ENCODE results near the gene SDK1. TPM values are rescaled to one million over a fixed set of nuclear protein-coding genes. Genes with fewer than 3 reads are reported as not detected.

The SDK1 gene
- total RNA-seq, 1 donor from 2014 or later: 0.08 TPM

DNA sequence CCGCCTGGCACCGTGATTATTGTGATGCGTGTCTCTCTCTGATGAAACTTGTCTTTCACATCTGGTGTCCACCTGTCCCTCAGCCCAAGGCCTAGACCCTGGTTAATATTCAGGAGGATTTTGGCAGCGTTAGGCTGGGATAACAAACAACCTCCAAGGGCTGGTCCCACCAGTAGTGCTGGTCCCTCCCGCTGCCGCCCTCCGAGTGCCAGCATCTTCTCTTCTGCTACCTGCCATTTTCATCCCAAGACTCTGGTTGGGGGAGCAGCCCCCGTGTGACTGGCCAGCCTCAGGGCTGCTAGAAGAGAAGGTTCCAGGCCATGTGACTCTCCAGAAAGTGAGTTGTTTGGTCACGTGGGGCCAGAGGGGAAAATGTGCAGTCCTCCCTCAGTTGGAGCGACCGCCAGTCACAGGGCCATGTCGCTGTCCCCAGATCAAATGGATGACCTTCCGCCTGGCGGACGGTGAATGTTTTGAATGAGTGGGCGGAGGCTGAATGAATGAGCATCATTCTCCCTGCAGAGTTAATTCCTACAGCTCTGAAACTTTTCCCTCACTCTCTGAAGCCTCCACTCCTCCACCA, 901.2 kb downstream of the SDK1 start:
- Mint-ChIP-seq H3K4me1 (ENCODE audit: low read depth) (no peaks in the 10 kb centered on the region), H3K27ac (no peak overlapping the region), H3K36me3 (ENCODE audit: low read depth) (no peaks in the 10 kb centered on the region), H3K4me3 (no peak overlapping the region), H3K27me3 (ENCODE audit: insufficient read depth) (no peaks in the 10 kb centered on the region), H3K9me3 (no peaks in the 10 kb centered on the region)
- intact Hi-C loops (cut with micrococcal nuclease): no loop called here
- DNase-seq (ENCODE audit: low spot score): no peak

DNA sequence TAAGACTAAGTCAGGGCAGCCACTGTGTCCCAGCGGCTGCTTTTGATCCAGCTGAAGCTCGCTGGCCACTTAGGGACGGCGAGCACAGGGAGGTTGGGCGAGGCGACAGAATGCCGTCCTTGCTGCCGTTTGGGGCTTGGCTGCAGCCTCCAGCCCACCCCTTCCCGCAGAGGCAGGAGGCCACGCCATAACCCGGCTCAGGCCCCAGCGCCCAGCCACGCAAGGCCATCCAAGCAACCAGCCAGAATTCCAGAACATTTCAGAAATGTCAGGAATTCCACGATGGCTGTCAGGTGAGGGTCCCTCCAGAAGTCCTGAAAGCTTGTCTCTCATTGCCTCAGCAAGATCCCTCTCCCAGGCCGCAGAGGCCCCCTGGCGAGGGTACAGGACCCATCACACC, 901.9 kb downstream of the SDK1 start:
- DNase-seq (ENCODE audit: low spot score): no peak
- Mint-ChIP-seq H3K36me3 (ENCODE audit: low read depth) (no peaks in the 10 kb centered on the region), H3K4me1 (ENCODE audit: low read depth) (no peaks in the 10 kb centered on the region), H3K9me3 (no peaks in the 10 kb centered on the region), H3K4me3 (no peak overlapping the region), H3K27ac (no peak overlapping the region), H3K27me3 (ENCODE audit: insufficient read depth) (no peaks in the 10 kb centered on the region)
- intact Hi-C loops (cut with micrococcal nuclease): no loop called here

DNA sequence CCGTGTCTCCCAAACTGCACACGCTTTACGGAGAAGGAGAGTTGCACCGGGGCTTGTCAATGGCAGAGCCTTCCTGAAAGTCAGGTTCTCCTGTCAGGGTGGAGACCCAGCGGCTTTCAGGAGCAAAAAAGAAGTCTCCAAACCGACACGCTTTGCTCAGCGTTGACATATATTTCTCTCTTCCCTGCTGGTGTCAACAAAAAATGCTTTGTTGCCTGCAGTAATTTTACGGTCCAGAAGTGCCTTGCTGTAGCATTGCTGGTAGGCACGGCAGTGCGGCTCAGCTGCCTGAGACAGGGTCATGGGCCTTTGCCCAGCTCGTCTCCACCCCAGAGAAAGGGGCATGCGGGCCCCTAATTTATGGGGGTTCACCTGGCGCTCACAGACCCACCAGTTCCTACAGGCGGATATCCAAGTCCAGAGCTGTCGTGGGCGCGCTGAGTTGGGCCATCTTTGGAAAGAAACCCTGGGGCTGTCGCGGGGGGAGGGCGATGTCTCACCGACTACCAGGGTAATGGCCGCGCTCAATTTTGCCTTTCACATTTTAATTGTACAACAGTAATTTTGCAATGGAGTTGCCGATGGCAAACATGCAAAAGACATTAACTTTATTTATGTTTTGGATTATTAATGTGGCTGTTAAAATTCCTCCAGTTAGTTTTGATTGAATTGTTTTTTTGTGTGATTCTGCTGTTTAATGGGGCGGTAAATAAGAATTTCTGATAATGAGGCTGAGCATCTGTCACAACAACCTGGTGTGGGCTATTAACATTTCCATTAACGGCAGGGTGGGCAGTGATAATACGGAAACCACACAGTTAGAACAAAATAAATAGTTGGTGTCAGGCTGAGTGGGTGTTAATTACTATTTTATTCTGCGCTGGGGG, 902.8 kb downstream of the SDK1 start:
- no peaks in the 10 kb centered on the region for H3K36me3 Mint-ChIP-seq (ENCODE audit: low read depth)
- no peaks in the 10 kb centered on the region for H3K4me1 Mint-ChIP-seq (ENCODE audit: low read depth)
- no peak overlapping the region for H3K27ac Mint-ChIP-seq
- no peaks in the 10 kb centered on the region for H3K9me3 Mint-ChIP-seq
- intact Hi-C loops (cut with micrococcal nuclease): no loop called here
- no peak for DNase-seq (ENCODE audit: low spot score)
- H3K4me3 Mint-ChIP-seq: no peak overlapping the region
- no peaks in the 10 kb centered on the region for H3K27me3 Mint-ChIP-seq (ENCODE audit: insufficient read depth)

DNA sequence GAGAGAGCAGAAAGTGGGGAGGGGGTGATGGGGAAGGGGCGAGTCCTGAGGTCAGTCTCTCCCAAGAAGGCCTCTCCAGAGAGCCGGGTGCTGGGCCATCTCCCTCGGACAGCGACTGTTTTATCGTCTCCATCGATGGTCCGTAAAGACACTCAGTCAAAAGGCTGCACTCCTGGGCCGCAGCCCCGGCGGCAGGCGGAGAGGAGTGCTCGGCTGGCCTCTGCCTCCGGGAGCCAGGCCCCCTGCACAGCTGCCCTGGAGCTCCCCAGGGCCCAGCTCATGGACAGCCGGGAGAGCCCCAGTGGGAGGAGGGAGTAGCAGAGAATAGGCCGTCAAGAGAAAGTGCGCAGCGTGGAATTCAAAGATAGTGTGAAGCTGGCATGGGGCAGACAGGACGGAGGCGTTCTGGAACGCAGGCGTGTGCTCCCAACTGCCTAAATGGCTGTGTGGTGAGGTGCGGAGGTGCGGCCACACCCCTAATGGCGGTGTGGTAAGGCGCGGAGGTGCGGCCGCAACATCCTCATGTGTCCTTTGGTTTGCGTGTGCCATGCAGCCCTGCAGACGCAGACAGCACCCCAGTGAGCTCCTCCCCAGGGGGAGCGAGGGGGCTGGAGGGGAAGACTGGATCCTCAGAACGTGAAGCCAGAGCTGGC, 903.6 kb downstream of the SDK1 start:
- Mint-ChIP-seq H3K27me3 (ENCODE audit: insufficient read depth) (no peaks in the 10 kb centered on the region), H3K4me1 (ENCODE audit: low read depth) (no peaks in the 10 kb centered on the region), H3K4me3 (no peak overlapping the region), H3K9me3 (no peaks in the 10 kb centered on the region), H3K27ac (no peak overlapping the region), H3K36me3 (ENCODE audit: low read depth) (no peaks in the 10 kb centered on the region)
- DNase-seq (ENCODE audit: low spot score): no peak
- intact Hi-C loops (cut with micrococcal nuclease): no loop called here

DNA sequence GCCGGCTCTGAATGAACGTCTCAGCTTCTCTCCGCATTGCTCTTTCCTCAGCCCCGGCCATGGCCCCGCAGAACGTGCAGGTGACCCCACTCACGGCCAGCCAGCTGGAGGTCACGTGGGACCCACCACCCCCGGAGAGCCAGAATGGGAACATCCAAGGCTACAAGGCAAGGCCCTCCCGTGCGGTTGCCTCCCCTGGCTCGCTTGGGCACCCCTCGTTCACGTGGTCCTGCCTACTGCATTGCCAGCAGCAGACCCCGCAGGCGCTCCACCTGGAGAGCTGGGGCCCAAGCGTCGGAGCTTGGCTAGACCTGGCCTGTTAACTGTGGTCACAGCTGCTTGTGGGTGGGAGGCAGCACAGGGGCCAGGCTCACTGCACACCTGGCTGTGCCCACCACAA, 904.8 kb downstream of the SDK1 start:
- Mint-ChIP-seq H3K4me1 (ENCODE audit: low read depth) (no peaks in the 10 kb centered on the region), H3K27me3 (ENCODE audit: insufficient read depth) (no peaks in the 10 kb centered on the region), H3K27ac (no peak overlapping the region), H3K36me3 (ENCODE audit: low read depth) (no peaks in the 10 kb centered on the region), H3K4me3 (no peak overlapping the region), H3K9me3 (no peaks in the 10 kb centered on the region)
- DNase-seq (ENCODE audit: low spot score): no peak
- intact Hi-C loops (cut with micrococcal nuclease): no loop called here

DNA sequence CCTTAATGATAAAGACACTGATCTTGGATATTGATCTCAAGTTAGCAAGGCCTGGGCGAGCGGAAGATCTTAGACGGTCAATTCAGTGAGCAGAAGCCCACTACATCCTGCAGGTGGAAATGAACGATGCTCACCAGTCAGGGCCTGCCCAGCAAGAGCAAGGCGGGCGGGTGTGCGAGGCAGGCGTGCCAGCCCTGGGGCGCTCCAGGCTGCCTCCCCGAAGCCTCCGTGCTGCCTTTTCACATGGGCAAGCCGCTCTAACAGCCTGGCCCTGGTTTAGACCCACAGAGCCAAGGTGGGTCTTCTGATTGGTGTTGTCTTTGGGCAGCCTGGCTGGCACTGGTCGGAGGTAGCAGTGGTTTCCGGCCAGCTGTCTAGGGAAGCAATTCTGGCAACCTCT, 906.0 kb downstream of the SDK1 start:
- intact Hi-C loops (cut with micrococcal nuclease): no loop called here
- no peaks in the 10 kb centered on the region for H3K4me1 Mint-ChIP-seq (ENCODE audit: low read depth)
- no peak for DNase-seq (ENCODE audit: low spot score)
- H3K4me3 Mint-ChIP-seq: no peak overlapping the region
- no peaks in the 10 kb centered on the region for H3K36me3 Mint-ChIP-seq (ENCODE audit: low read depth)
- H3K9me3 Mint-ChIP-seq: no peaks in the 10 kb centered on the region
- H3K27me3 Mint-ChIP-seq (ENCODE audit: insufficient read depth): no peaks in the 10 kb centered on the region
- no peak overlapping the region for H3K27ac Mint-ChIP-seq

DNA sequence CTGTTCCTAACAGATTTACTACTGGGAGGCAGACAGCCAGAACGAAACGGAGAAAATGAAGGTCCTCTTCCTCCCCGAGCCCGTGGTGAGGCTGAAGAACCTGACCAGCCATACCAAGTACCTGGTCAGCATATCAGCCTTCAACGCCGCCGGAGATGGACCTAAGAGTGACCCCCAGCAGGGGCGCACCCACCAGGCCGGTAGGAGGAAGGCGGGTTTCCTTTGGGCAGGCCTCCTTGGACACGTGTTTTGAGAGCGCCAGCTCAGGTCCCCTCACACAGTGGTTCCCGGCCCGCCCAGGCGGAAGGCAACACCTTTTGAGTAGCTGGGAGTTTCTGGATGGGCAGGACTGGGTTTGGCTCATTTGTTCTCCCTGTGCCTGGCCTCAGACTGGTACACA, 907.0 kb downstream of the SDK1 start:
- Mint-ChIP-seq H3K4me3 (no peak overlapping the region), H3K36me3 (ENCODE audit: low read depth) (no peaks in the 10 kb centered on the region), H3K4me1 (ENCODE audit: low read depth) (no peaks in the 10 kb centered on the region), H3K9me3 (no peaks in the 10 kb centered on the region), H3K27ac (no peak overlapping the region), H3K27me3 (ENCODE audit: insufficient read depth) (no peaks in the 10 kb centered on the region)
- no peak for DNase-seq (ENCODE audit: low spot score)
- intact Hi-C loops (cut with micrococcal nuclease): no loop called here

DNA sequence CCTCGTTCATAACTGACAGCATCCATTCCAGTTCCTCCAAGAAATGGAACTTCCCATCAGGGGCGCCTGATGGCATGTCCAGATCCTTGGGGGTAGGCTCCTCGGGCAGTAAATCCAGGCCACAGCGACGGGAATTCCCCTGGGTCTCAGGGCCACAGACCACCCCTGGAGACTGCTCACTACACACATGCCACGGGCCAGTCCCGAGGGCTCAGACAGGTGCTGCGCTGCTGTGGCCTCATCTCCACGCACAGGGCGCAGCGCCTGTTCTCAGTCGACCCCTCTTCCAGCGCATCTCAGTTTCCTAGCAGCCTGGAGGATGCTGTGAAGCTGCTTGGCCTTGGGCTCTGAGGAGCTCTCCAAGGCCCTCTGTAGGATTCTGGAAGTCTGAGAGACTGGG, 907.5 kb downstream of the SDK1 start:
- Mint-ChIP-seq H3K27me3 (ENCODE audit: insufficient read depth) (no peaks in the 10 kb centered on the region), H3K27ac (no peak overlapping the region), H3K4me1 (ENCODE audit: low read depth) (no peaks in the 10 kb centered on the region), H3K9me3 (no peaks in the 10 kb centered on the region), H3K36me3 (ENCODE audit: low read depth) (no peaks in the 10 kb centered on the region), H3K4me3 (no peak overlapping the region)
- no peak for DNase-seq (ENCODE audit: low spot score)
- intact Hi-C loops (cut with micrococcal nuclease): no loop called here

DNA sequence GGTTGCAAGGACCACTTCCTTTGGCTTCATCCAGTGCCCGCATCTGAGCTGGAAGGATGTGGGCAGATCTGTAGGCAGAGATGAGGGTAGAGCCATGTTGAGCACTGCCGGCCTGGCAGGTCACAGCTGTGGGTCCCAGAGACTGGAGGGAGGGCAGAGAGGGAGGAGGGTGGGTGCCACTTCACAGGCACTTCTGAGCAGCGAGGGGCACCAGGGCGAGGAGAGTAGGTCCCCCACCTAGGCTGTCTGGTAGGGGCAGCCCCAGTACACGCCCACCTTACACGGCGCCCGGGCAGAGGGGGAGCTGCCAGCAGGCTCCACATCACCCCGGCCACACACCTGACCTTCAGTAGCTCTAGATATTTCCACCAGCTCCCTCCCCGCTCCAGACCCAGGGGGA, 908.1 kb downstream of the SDK1 start:
- H3K9me3 Mint-ChIP-seq: no peaks in the 10 kb centered on the region
- H3K4me3 Mint-ChIP-seq: no peak overlapping the region
- intact Hi-C loops (cut with micrococcal nuclease): no loop called here
- H3K27me3 Mint-ChIP-seq (ENCODE audit: insufficient read depth): no peaks in the 10 kb centered on the region
- H3K4me1 Mint-ChIP-seq (ENCODE audit: low read depth): no peaks in the 10 kb centered on the region
- H3K27ac Mint-ChIP-seq: no peak overlapping the region
- H3K36me3 Mint-ChIP-seq (ENCODE audit: low read depth): no peaks in the 10 kb centered on the region
- no peak for DNase-seq (ENCODE audit: low spot score)

DNA sequence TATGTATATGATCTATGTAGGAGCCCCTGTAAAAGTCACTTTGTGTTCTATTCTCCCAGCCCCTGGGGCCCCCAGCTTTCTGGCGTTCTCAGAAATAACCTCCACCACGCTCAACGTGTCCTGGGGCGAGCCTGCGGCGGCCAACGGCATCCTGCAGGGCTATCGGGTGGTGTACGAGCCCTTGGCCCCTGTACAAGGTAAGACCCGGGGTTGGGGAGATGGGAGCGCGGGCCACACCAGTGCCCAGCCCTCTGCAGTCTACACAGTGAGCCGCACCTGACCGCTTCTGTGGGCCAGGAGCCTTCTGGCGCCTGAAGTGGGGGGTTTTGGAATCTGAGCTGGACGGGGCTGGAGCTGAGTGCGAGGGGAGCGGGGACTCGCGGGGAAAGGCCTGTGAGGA, 908.9 kb downstream of the SDK1 start:
- H3K4me1 Mint-ChIP-seq (ENCODE audit: low read depth): no peaks in the 10 kb centered on the region
- no peak overlapping the region for H3K27ac Mint-ChIP-seq
- intact Hi-C loops (cut with micrococcal nuclease): no loop called here
- no peaks in the 10 kb centered on the region for H3K36me3 Mint-ChIP-seq (ENCODE audit: low read depth)
- H3K27me3 Mint-ChIP-seq (ENCODE audit: insufficient read depth): no peaks in the 10 kb centered on the region
- H3K4me3 Mint-ChIP-seq: no peak overlapping the region
- no peak for DNase-seq (ENCODE audit: low spot score)
- H3K9me3 Mint-ChIP-seq: no peaks in the 10 kb centered on the region

DNA sequence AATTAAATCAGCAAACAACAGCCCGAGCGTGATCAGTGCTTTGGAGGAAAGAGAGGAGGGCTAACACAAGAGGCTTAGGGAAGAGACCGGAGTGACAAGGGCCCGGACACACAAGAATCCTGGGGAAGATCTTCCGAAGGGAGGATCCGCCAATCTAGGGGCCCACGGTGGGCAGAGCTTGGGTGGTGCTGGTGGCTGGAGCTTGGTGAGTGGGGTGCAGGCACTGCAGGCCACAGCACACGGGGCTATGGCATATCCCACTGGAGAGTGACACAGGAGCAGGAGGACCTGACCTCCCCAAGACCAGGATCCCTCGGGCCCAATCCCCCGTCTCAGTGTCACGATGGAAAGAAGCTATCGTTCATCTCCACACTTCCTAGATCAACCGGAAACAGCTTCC, 909.8 kb downstream of the SDK1 start:
- no peaks in the 10 kb centered on the region for H3K4me1 Mint-ChIP-seq (ENCODE audit: low read depth)
- intact Hi-C loops (cut with micrococcal nuclease): no loop called here
- no peaks in the 10 kb centered on the region for H3K27me3 Mint-ChIP-seq (ENCODE audit: insufficient read depth)
- H3K9me3 Mint-ChIP-seq: no peaks in the 10 kb centered on the region
- H3K4me3 Mint-ChIP-seq: no peak overlapping the region
- no peak overlapping the region for H3K27ac Mint-ChIP-seq
- no peak for DNase-seq (ENCODE audit: low spot score)
- H3K36me3 Mint-ChIP-seq (ENCODE audit: low read depth): no peaks in the 10 kb centered on the region

DNA sequence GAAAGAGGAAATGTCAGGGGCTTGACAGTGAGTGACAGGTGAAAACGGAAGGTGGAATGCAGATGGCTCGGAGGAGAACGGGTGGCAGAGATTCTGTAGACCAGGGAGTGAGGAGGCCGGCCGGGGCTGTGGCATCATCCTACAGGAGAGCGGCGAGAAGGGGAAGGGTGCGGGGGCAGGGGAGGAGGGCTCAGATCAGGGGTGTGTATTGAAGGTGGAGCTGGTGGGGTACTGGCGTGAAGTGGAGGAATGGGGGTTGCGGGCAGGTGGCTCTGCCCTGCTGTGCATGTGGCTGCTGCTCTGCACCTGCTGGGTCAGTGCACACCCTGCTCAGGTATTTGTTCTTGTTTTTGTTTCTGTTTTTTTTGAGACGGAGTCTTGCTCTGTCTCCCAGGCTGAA, 910.2 kb downstream of the SDK1 start:
- Mint-ChIP-seq H3K36me3 (ENCODE audit: low read depth) (no peaks in the 10 kb centered on the region), H3K27ac (no peak overlapping the region), H3K27me3 (ENCODE audit: insufficient read depth) (no peaks in the 10 kb centered on the region), H3K4me1 (ENCODE audit: low read depth) (no peaks in the 10 kb centered on the region), H3K9me3 (no peaks in the 10 kb centered on the region), H3K4me3 (no peak overlapping the region)
- intact Hi-C loops (cut with micrococcal nuclease): no loop called here
- no peak for DNase-seq (ENCODE audit: low spot score)

DNA sequence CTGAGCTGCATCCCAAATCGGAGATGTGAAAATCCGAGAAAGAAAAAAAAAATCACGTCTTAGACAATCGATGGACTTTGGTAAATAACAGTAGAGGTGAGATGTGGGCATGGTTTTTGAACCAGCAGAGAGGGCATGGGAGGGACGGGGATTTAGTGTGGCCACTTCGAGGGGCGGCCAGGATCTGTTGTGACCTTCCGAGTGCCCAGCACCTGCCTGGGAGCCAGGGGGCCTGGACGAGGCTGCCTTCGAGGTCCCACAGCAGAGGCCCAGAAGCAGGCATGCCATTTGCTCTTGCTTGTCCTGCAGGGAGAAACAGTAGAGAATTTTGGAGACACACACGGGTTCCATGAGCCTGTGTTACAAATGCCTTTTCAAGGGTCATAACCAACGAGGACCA, 911.3 kb downstream of the SDK1 start:
- Mint-ChIP-seq H3K9me3 (no peaks in the 10 kb centered on the region), H3K4me3 (no peak overlapping the region), H3K27ac (no peak overlapping the region), H3K27me3 (ENCODE audit: insufficient read depth) (no peaks in the 10 kb centered on the region), H3K36me3 (ENCODE audit: low read depth) (no peaks in the 10 kb centered on the region), H3K4me1 (ENCODE audit: low read depth) (no peaks in the 10 kb centered on the region)
- DNase-seq (ENCODE audit: low spot score): no peak
- intact Hi-C loops (cut with micrococcal nuclease): no loop called here

All from activated T-helper 1 cell treated with anti-CD3 and anti-CD28 coated beads, Interleukin-12 subunit alpha, Interleukin-12 subunit beta, Interleukin-2, Interleukin-4 antibody, amounts not matched to agents 30 ng/mL and 10 ng/mL and 1 ng/mL, durations not matched to agents 14 hours and 24 hours and 36 hours (primary cell).